IPS-18c (cell line): ENCODE data around the gene TRDMT1.

Source experiments
- H3K4me3 ChIP-seq: 2 replicates; pipeline ENCODE4 v1.7.0; 2013; ENCODE audit warnings: low read depth, mild to moderate bottlenecking, low read length, moderate library complexity; ENCODE audit not compliant: insufficient read depth
- H3K9me3 ChIP-seq: one replicate; pipeline ENCODE4 v1.6.1; 2013; ENCODE audit warnings: mild to moderate bottlenecking, low read length, moderate library complexity; ENCODE audit not compliant: control insufficient read depth, insufficient read depth

The TRDMT1 gene

GRCh38 chr10:17161775-17162174, 39.7 kb downstream of the TRDMT1 start:
- no peaks in the 10 kb centered on the region for H3K9me3 ChIP-seq

GRCh38 chr10:17157024-17157423, 44.4 kb downstream of the TRDMT1 start:
- Histone ChIP-seq H3K4me3 (no peak overlapping the region), H3K9me3 (no peaks in the 10 kb centered on the region)

More at GRCh38 chr10:17161775-17162174, 39.7 kb downstream of the TRDMT1 start:
- no peak overlapping the region for H3K4me3 ChIP-seq

DNA sequence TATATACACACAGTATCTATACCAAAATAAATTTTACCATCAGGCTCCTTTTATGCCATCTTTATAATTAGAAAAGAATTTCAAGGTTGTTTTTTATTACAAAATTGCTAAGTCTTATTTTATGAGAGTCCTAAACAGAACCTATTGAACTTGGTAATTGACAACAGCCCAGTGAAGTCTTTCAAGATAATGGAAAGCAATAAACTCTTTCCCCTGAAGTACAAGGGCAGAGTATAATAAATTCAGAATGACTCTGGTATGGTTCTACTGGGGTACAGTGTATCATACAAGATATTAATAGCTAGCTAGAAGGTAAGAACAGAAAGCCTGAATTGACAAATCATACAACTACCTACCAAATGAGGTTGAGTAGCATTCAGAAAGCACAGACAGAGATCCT, 45.6 kb downstream of the TRDMT1 start:
- no peak overlapping the region for H3K4me3 ChIP-seq
- H3K9me3 ChIP-seq = no peaks in the 10 kb centered on the region

- no peak overlapping the region for H3K4me3 ChIP-seq
- H3K9me3 ChIP-seq = no peaks in the 10 kb centered on the region
Measured at GRCh38 chr10:17154116-17154515, 47.4 kb downstream of the TRDMT1 start.

DNA sequence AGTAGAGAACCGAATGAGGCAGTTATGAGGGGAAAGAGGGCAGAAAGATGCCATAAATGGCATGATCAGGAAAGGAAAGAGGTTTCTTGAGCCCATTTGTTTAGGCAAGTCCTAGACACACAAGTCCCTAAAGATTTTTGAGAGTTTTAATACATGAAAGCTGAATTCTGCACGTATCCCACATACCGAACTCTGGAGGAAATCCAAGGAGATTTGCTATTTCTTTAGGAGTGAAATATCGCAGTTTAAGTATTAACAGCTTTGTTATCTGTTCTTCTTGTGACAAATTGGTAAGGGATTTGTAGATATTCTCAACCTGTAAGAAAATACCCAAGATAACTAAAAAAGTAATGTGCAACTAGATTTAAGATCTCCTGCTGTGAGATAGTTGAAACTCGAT, 48.2 kb downstream of the TRDMT1 start:
- no peaks in the 10 kb centered on the region for H3K9me3 ChIP-seq

DNA sequence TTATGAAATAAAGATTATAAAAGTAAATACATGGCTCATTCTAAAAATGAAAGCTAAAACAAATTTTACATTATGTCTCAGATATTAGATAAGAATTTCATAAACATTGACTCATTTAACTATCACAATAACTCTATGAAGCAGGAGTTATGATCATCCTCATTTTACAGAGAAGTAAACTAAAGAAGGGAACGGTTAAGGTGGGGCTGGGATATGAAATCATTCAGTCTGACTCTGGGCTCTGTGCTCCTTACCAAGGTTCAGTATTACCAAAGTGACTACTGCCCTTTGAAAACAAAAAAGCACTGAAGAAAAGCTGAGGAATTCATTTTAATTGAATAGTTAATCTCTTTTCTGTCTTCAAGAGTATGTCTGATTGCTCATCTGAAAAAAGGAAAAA, 49.8 kb downstream of the TRDMT1 start:
- Histone ChIP-seq H3K4me3 (no peak overlapping the region), H3K9me3 (no peaks in the 10 kb centered on the region)

More for the DNA sequence above, 48.2 kb downstream of the TRDMT1 start:
- H3K4me3 ChIP-seq = no peak overlapping the region

- H3K9me3 ChIP-seq = no peaks in the 10 kb centered on the region
- H3K4me3 ChIP-seq = no peak overlapping the region
Measured at GRCh38 chr10:17147884-17148489, 53.5 kb downstream of the TRDMT1 start.

DNA sequence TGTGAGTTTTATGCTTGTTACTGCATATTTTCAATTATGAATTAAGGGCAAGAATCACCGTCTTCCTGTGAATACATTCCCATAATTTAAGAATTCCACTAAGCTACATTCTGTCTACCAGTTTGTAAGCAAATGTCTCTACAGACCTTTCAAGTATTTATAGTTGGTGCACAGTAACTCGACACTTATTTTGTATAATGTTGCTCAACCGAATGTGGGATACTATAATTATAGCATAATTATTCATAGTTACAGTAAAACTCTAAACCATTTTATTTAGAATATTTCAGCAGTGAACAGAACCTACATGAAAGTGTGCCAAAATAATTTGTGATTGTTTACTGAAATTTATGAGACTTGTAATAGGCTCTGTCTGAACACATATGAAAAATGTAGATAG, 54.6 kb downstream of the TRDMT1 start:
- Histone ChIP-seq H3K4me3 (no peak overlapping the region), H3K9me3 (no peaks in the 10 kb centered on the region)

DNA sequence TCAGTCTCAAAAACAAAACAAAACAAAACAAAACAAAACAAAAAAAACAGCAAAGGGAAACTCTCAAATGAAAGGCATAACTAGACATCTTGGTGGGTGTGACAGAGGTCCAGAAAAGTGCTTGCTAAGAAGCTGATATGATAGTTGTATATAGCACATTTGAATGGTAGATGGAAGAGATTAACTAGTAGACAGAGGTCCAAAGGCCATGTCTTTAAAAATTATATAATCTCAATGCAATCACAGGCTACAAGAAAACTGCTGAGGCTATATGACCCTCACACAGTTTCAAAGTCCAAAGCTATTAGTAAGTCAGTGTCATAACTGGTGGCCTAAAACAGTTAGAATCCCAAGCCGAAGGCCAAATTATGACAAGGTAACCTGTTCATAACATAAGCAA, 56.2 kb downstream of the TRDMT1 start:
- no peaks in the 10 kb centered on the region for H3K9me3 ChIP-seq
- H3K4me3 ChIP-seq = no peak overlapping the region

DNA sequence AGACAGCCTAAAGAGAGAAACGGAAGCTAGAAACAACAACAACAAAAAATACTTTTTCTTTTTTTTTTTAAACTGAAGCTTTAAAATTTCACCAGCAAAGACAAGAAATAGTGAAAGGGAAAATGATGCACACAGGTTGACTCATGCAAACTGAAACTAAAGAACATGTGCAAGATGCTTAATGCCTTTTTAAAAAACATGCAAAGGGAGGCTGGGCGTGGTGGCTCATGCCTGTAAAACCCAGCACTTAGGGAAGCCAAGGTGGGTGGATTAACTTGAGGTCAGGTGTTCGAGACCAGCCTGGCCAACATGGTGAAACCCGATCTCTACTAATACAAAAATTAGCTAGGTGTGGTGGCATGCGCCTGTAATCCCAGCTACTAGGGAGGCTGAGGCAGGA, 56.7 kb downstream of the TRDMT1 start:
- no peak overlapping the region for H3K4me3 ChIP-seq
- no peaks in the 10 kb centered on the region for H3K9me3 ChIP-seq

GRCh38 chr10:17144032-17144431, 57.4 kb downstream of the TRDMT1 start:
- no peak overlapping the region for H3K4me3 ChIP-seq
- H3K9me3 ChIP-seq = no peaks in the 10 kb centered on the region

GRCh38 chr10:17143055-17143690, 58.3 kb downstream of the TRDMT1 start:
- Histone ChIP-seq H3K4me3 (no peak overlapping the region), H3K9me3 (no peaks in the 10 kb centered on the region)

- Histone ChIP-seq H3K4me3 (no peak overlapping the region), H3K9me3 (no peaks in the 10 kb centered on the region)
Measured at GRCh38 chr10:17141504-17142229, 59.8 kb downstream of the TRDMT1 start.

- H3K4me3 ChIP-seq = no peak overlapping the region
- no peaks in the 10 kb centered on the region for H3K9me3 ChIP-seq
Measured at GRCh38 chr10:17140386-17140761, 61.1 kb downstream of the TRDMT1 start.

DNA sequence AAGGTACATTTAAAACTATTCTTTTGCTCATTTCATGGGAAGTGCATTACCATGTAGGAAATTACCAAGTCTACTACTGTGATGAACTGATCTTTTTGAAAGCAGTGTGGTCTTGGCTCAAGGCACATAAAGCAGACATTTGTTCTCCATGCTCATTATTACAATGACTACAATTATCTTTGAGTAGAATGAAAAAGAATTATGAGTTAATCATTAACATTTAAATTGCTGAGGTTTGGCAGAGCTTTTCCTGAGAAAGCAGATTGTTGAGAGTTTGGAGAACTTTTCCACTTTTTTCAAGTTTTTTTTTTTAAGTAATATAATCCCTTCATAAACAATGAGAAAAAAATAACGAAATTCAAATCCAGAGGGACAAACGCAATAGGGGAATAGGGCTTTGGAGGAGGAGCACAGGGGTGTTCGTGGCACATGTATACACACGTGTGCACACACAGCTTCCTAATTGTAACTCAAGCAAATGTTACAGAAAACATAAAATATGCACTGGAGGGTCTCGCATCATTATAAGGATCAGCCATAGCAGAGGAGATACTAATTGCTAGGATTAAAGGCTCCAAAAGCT, 62.9 kb downstream of the TRDMT1 start:
- H3K9me3 ChIP-seq = no peaks in the 10 kb centered on the region
- H3K4me3 ChIP-seq = no peak overlapping the region

DNA sequence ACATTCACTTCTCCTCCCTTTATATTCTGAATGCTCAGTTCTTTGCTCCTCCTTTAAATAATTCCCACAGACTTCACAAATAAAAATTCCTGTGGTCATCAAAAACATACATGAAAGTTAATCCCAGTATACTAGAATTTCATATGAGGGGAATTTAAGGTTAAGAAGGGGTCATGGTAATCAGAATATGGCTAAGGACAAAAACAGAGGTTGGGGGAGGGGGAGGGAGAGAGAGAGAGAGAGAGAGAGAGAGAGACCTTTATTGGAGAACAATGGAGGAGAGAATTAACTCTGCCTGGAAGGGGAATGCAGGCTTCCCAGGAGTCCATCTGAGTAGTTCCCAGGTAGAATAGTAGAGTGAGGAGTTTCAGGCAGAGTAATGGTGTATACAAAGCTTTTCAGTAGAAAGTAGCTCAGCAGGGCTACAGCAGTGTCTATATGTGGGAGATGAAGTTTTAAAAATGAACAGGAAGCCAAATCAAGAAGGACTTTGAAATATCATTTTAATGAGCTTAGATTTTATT, 66.7 kb downstream of the TRDMT1 start:
- no peak overlapping the region for H3K4me3 ChIP-seq
- no peaks in the 10 kb centered on the region for H3K9me3 ChIP-seq

GRCh38 chr10:17134282-17134681, 67.2 kb downstream of the TRDMT1 start:
- Histone ChIP-seq H3K9me3 (no peaks in the 10 kb centered on the region), H3K4me3 (no peak overlapping the region)

DNA sequence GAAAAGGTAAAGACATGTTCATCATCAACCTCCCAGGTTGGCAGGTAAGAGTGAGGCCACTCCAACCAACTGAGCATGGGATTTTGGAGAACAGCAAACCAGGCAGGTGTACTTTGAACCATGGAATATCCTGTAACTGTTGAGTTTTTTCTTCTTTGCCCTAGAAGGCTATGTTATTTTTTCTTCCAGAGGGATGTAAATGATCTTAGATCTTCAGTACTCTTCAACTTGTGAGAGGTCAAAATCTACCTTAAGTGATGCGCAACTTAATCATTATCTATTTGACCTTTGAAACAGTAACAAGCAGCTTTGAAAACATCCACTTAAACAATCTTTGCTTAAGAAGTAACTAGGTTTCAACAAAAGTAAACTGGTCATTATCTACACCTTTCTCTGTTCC, 71.7 kb downstream of the TRDMT1 start, which contains the start of gene CUBN:
Gene CUBN, minus strand, starts transcription at position 71 of the 400 bp plus-strand sequence. Its CDS starts 46 bp downstream, at position 25.
- H3K4me3 ChIP-seq = no peak within 1 kb of the TSS
- H3K9me3 ChIP-seq = no peaks in the 10 kb centered on the region
